HepG2 (cell line): ENCODE results near the gene CRYGS. TPM values are rescaled to one million over a fixed set of nuclear protein-coding genes. Genes with fewer than 3 reads are reported as not detected.

Source experiments
- ATAC-seq: fragments of 200-7000 bp; cut with Tn5 transposase; 3 replicates; pipeline ENCODE4 v1.9.1; 2020; ENCODE audit warnings: mild to moderate bottlenecking, moderate library complexity
- BruUV-seq: library from RNA; stranded (reverse); fragments of 400-500 nt; replicated peaks from 2 replicates; lab custom pipeline; 2021; lab: Mats Ljungman, UMichigan
- CTCF ChIA-PET: fragments of 300-600 bp; formaldehyde crosslinking; extraction: SDS; loops from one replicate; lab custom pipeline; 2021; ENCODE audit warnings: low total read pairs, inconsistent platforms, low intra/inter-chr PET ratio; lab: Yijun Ruan, JAX
- POLR2A ChIA-PET: fragments of 350-600 bp; sonication (Branson Sonifier 250); formaldehyde crosslinking; loops from one replicate; lab custom pipeline; 2020; ENCODE audit warnings: antibody characterized with exemption, inconsistent platforms; lab: Yijun Ruan, JAX
- DNase-seq: peaks from one replicate; pipeline ENCODE4 v3.0.0-alpha.2; 2015; ENCODE audit warnings: low spot score
- FAIRE-seq: peaks from 3 replicates; lab custom pipeline; 2011; peaks lifted over from hg19 to GRCh38; lab: Jason Lieb, UNC
- H2AFZ ChIP-seq: one replicate; pipeline ENCODE4 v1.6.1; 2011; ENCODE audit warnings: low read length, inconsistent platforms
- H3K27ac ChIP-seq: fragments of 300-600 bp; 3 replicates; pipeline ENCODE4 v1.8.0; 2011; ENCODE audit warnings: mixed run types, mild to moderate bottlenecking, mixed read lengths, low read length, inconsistent platforms; ENCODE audit not compliant: insufficient read depth; ENCODE audit errors: extremely low read length
- H3K27me3 ChIP-seq, 2 experiments: fragments of 200-600 bp in 1 of 2; 2 replicates in 1 of 2; 3 replicates in 1 of 2; pipeline versions ENCODE4 v1.6.0 to v1.8.0; 2011; ENCODE audit warnings: low read length in 2 of 2, mild to moderate bottlenecking in 2 of 2, moderate library complexity in 2 of 2, inconsistent platforms in 1 of 2; ENCODE audit not compliant: insufficient read depth in 2 of 2, control insufficient read depth in 1 of 2
- H3K36me3 ChIP-seq, 2 experiments: fragments of 200-600 bp in 1 of 2; replicated peaks in 1 of 2; 2 replicates in 1 of 2; 3 replicates in 1 of 2; pipeline versions ENCODE4 v1.5.1 to v1.8.0; 2011; ENCODE audit warnings: low read length in 2 of 2, inconsistent platforms in 1 of 2; ENCODE audit not compliant: insufficient read depth in 2 of 2, control insufficient read depth in 1 of 2
- H3K4me1 ChIP-seq: 2 replicates; pipeline ENCODE4 v1.5.1; 2012; ENCODE audit warnings: low read length, inconsistent platforms; ENCODE audit not compliant: insufficient read depth
- H3K4me2 ChIP-seq: 2 replicates; pipeline ENCODE4 v1.6.0; 2011; ENCODE audit warnings: low read depth, low read length, inconsistent platforms
- H3K4me3 ChIP-seq, 3 experiments: fragments of 200-600 bp in 1 of 3; sonication (generic), shearing (Covaris generic) in 1 of 3; replicated peaks in 1 of 3; 2 replicates each; pipeline ENCODE4 v1.5.1; 2011 to 2016; ENCODE audit warnings: low read length in 3 of 3, inconsistent platforms in 2 of 3, low read depth in 2 of 3, mild to moderate bottlenecking in 2 of 3, control low read depth in 1 of 3, mixed read lengths in 1 of 3; ENCODE audit not compliant: insufficient read depth in 1 of 3
- H3K79me2 ChIP-seq: one replicate; pipeline ENCODE4 v1.6.1; 2011; ENCODE audit warnings: low read length, inconsistent platforms; ENCODE audit not compliant: insufficient read depth
- H3K9ac ChIP-seq: 2 replicates; pipeline ENCODE4 v1.6.0; 2011; ENCODE audit warnings: mild to moderate bottlenecking, low read depth, low read length, inconsistent platforms; ENCODE audit not compliant: insufficient read depth
- H3K9me3 ChIP-seq: 2 replicates; pipeline ENCODE4 v1.5.1; 2012; ENCODE audit warnings: mild to moderate bottlenecking, low read length
- H4K20me1 ChIP-seq: 2 replicates; pipeline ENCODE4 v1.6.0; 2011; ENCODE audit warnings: inconsistent platforms, mild to moderate bottlenecking, low read length, moderate library complexity; ENCODE audit not compliant: insufficient read depth
- ARHGAP35 ChIP-seq: sonication (generic); formaldehyde crosslinking; IDR thresholded peaks from 2 replicates; pipeline ENCODE4 v1.9.0; 2022; ENCODE audit warnings: mild to moderate bottlenecking, inconsistent platforms, moderate library complexity, missing genetic modification reagents, borderline replicate concordance
- BORCS8-MEF2B ChIP-seq: sonication (generic); formaldehyde crosslinking; IDR thresholded peaks from 2 replicates; pipeline ENCODE4 v1.8.0; 2022; ENCODE audit warnings: mild to moderate bottlenecking, missing genetic modification reagents
- HDAC2 ChIP-seq: sonication (generic); formaldehyde crosslinking; IDR thresholded peaks from 2 replicates; pipeline ENCODE4 v1.4.0; 2020; ENCODE audit warnings: missing genetic modification reagents
- ISX ChIP-seq: sonication (generic); formaldehyde crosslinking; conservative IDR thresholded peaks from 2 replicates; pipeline ENCODE4 v1.5.0; 2020; ENCODE audit warnings: missing genetic modification reagents
- NFE2L2 ChIP-seq: fragments of 150-350 bp; IDR thresholded peaks from 2 replicates; pipeline ENCODE4 v1.6.1; 2014; ENCODE audit warnings: low read length
- NKX3-1 ChIP-seq: sonication (generic); formaldehyde crosslinking; IDR thresholded peaks from 2 replicates; pipeline ENCODE4 v1.5.0; 2020; ENCODE audit warnings: missing genetic modification reagents
- NRL ChIP-seq: sonication (generic); formaldehyde crosslinking; IDR thresholded peaks from 2 replicates; pipeline ENCODE4 v1.5.0; 2020; ENCODE audit warnings: missing genetic modification reagents, mild to moderate bottlenecking, moderate library complexity, borderline replicate concordance
- PAF1 ChIP-seq: IDR thresholded peaks from 2 replicates; pipeline ENCODE4 v1.6.1; 2016; ENCODE audit warnings: missing genetic modification reagents, missing compliant biosample characterization
- PPARG ChIP-seq: conservative IDR thresholded peaks from 2 replicates; pipeline ENCODE4 v1.6.1; 2016; ENCODE audit warnings: missing biosample characterization, missing genetic modification reagents
- PTBP1 ChIP-seq: fragments of 200-400 bp; formaldehyde crosslinking; IDR thresholded peaks from 2 replicates; pipeline ENCODE4 v1.6.1; 2018; ENCODE audit warnings: low read length, low read depth; ENCODE audit not compliant: poor library complexity, severe bottlenecking
- RFX3 ChIP-seq: IDR thresholded peaks from 2 replicates; pipeline ENCODE4 v1.6.1; 2016; ENCODE audit warnings: missing biosample characterization, missing genetic modification reagents
- TBX2 ChIP-seq: sonication (generic); formaldehyde crosslinking; IDR thresholded peaks from 2 replicates; pipeline ENCODE4 v1.5.0; 2020; ENCODE audit warnings: missing genetic modification reagents, mild to moderate bottlenecking, borderline replicate concordance
- THAP9 ChIP-seq: sonication (generic); formaldehyde crosslinking; IDR thresholded peaks from 2 replicates; pipeline ENCODE4; 2020; ENCODE audit warnings: missing genetic modification reagents, mild to moderate bottlenecking, borderline replicate concordance
- ZBTB21 ChIP-seq: sonication (generic); formaldehyde crosslinking; IDR thresholded peaks from 2 replicates; pipeline ENCODE4 v1.4.0; 2020; ENCODE audit warnings: missing genetic modification reagents
- ZMYM3 ChIP-seq: sonication (generic); formaldehyde crosslinking; IDR thresholded peaks from 2 replicates; pipeline ENCODE4 v1.5.1; 2020; ENCODE audit warnings: mild to moderate bottlenecking, missing genetic modification reagents
- ZNF205 ChIP-seq: IDR thresholded peaks from 2 replicates; pipeline ENCODE4 v1.6.1; 2018; ENCODE audit warnings: missing biosample characterization, missing genetic modification reagents
- ZNF253 ChIP-seq: sonication (generic); formaldehyde crosslinking; IDR thresholded peaks from 2 replicates; pipeline ENCODE4 v1.8.0; 2022; ENCODE audit warnings: mild to moderate bottlenecking, missing genetic modification reagents, borderline replicate concordance
- ZNF333 ChIP-seq: sonication (generic); formaldehyde crosslinking; IDR thresholded peaks from 2 replicates; pipeline ENCODE4 v1.4.0; 2020; ENCODE audit warnings: mild to moderate bottlenecking, missing genetic modification reagents, borderline replicate concordance
- ZNF510 ChIP-seq: sonication (generic); formaldehyde crosslinking; IDR thresholded peaks from 2 replicates; pipeline ENCODE4 v1.4.0; 2020; ENCODE audit warnings: low read depth, mild to moderate bottlenecking, missing genetic modification reagents
- ZSCAN12 ChIP-seq: sonication (generic); formaldehyde crosslinking; IDR thresholded peaks from 2 replicates; pipeline ENCODE4 v1.9.0; 2021; ENCODE audit warnings: mild to moderate bottlenecking, missing genetic modification reagents
- WGBS: methylation state at CpG from one replicate; pipeline ENCODE4 v1.1.6; 2017; ENCODE audit warnings: low lambda C conversion rate; 5-methylcytosine and 5-hydroxymethylcytosine counted together
- in situ Hi-C: cut with HindIII; loops from 2 replicates; pipeline ENCODE4 v1.10.0; 2017; ENCODE audit warnings: low pct_unique_long_range_greater_than_20kb; ENCODE audit not compliant: extremely low pct_ligation_motif_present
- intact Hi-C: fragments of 100-400 bp; cut with micrococcal nuclease; formaldehyde crosslinking; loops from one replicate; pipeline ENCODE4 v1.10.0; 2022; ENCODE audit not compliant: unreplicated experiment
- polyA plus RNA-seq, 8 experiments: library from polyadenylated mRNA; depleted of rRNA in 3 of 8; stranded (reverse) in 7 of 8; unstranded in 1 of 8; fragments of >200 nt; fragmentation: Illumina TruSeq in 4 of 8; extraction: Trizol in 4 of 8; gene quantifications; 2 replicates each; pipeline versions ENCODE4 v1.2.1 to v1.2.3, GENCODE V29; 2011 to 2016; ENCODE audit warnings: low read depth in 4 of 8, missing spikeins in 1 of 8, mixed read lengths in 1 of 8; ENCODE audit not compliant: insufficient read depth in 1 of 8
- total RNA-seq, 5 experiments: library from RNA; depleted of rRNA; stranded (reverse); fragments of >200 nt; fragmentation: Illumina TruSeq; extraction: Trizol; gene quantifications; 2 replicates each; pipeline ENCODE4 v1.2.3, GENCODE V29; 2016; ENCODE audit warnings: low read depth in 1 of 5

CRYGS gene
- total and polyA plus RNA-seq, 2 of the 13 experiments (the other 11 are each of a cell fraction or from before 2014, with no cell fraction given): 2.1 to 6.7 TPM

- H3K4me2 ChIP-seq: no peak overlapping the region
- WGBS: 5% methylated on average over 2 of the region's 2 CpGs
- no peak overlapping the region for H2AFZ ChIP-seq
- DNase-seq (no peak), FAIRE-seq (no peak), ATAC-seq (no peak)
- peaks cover 1 to 4% of the 10 kb centered on the region in 2 experiments; a peak in 2 of 5 replicates for H3K27me3 ChIP-seq
- in situ Hi-C loops (no loop called here), intact Hi-C loops (no loop called here)
- no peak overlapping the region for H3K27ac ChIP-seq
- no peak overlapping the region for H3K9ac ChIP-seq
- H4K20me1 ChIP-seq: no peaks in the 10 kb centered on the region
- BruUV-seq: no TSS peak
- TF ChIP-seq ZNF253: no peak
- no peak for TF ChIP-seq ZBTB21 (CRISPR knock-in tag)
- TF ChIP-seq RFX3 (CRISPR knock-in tag): no peak
- TF ChIP-seq ISX (CRISPR knock-in tag): no peak
- no peak for TF ChIP-seq THAP9
- no peak overlapping the region for H3K4me3 ChIP-seq
- ChIA-PET CTCF (no interaction called here), POLR2A (no interaction called here)
- H3K36me3 ChIP-seq: no peaks in the 10 kb centered on the region
- no peaks in the 10 kb centered on the region for H3K9me3 ChIP-seq
- H3K79me2 ChIP-seq: no peaks in the 10 kb centered on the region
- peaks cover 15% of the 10 kb centered on the region for H3K4me1 ChIP-seq
Observed at GRCh38 chr3:186509423-186509822, 34.8 kb downstream of the CRYGS start.

- Histone ChIP-seq H3K9me3 (no peaks in the 10 kb centered on the region), H3K4me3 (no peak overlapping the region), H2AFZ (no peak overlapping the region), H3K4me1 (peaks cover 3% of the 10 kb centered on the region), H3K27ac (no peak overlapping the region), H3K4me2 (no peak overlapping the region), H3K79me2 (no peaks in the 10 kb centered on the region), H3K27me3 (peaks cover 1 to 10% of the 10 kb centered on the region in 2 experiments; a peak in 3 of 5 replicates), H4K20me1 (no peaks in the 10 kb centered on the region), H3K36me3 (no peaks in the 10 kb centered on the region), H3K9ac (no peak overlapping the region)
- intact Hi-C loops: no loop called here
- ChIA-PET CTCF (no interaction called here), POLR2A (no interaction called here)
- no peak for ATAC-seq
- no TSS peak for BruUV-seq
- in situ Hi-C loops: no loop called here
- no peak for DNase-seq
- no peak for FAIRE-seq
- 0% methylated on average over 2 of the region's 2 CpGs for WGBS
- TF ChIP-seq ZNF205 (CRISPR knock-in tag) (no peak), ZMYM3 (CRISPR knock-in tag) (no peak), TBX2 (no peak), PPARG (no peak), ARHGAP35 (CRISPR knock-in tag) (no peak), NKX3-1 (CRISPR knock-in tag) (no peak), PTBP1 (no peak), BORCS8-MEF2B (CRISPR knock-in tag) (no peak), NRL (no peak), ZNF333 (no peak), ZNF510 (CRISPR knock-in tag) (no peak), HDAC2 (CRISPR knock-in tag) (no peak), NFE2L2 (no peak), ZSCAN12 (CRISPR knock-in tag) (no peak), PAF1 (CRISPR knock-in tag) (no peak)
Observed at GRCh38 chr3:186506857-186507256, 37.3 kb downstream of the CRYGS start.
